RWPE2 (cell line): Measurements from ENCODE around the gene UBL4B.

Experiments used
- ATAC-seq: fragments of 200-7000 bp; cut with Tn5 transposase; 3 replicates; pipeline ENCODE4 v1.9.1; 2021; ENCODE audit warnings: low read depth
- DNase-seq: peaks from one replicate; pipeline ENCODE4 v3.0.0-alpha.2; 2020; ENCODE audit warnings: low spot score
- H3K27ac ChIP-seq: fragments of 450-650 bp; 2 replicates; pipeline ENCODE4 v1.5.1; 2017; ENCODE audit warnings: mild to moderate bottlenecking; ENCODE audit not compliant: poor library complexity, severe bottlenecking
- H3K27me3 ChIP-seq: fragments of 250-450 bp; sonication (Bioruptor Pico); 2 replicates; pipeline ENCODE4 v1.5.1; 2021; ENCODE audit warnings: mild to moderate bottlenecking, moderate library complexity; ENCODE audit not compliant: insufficient read depth, poor library complexity, severe bottlenecking
- H3K36me3 ChIP-seq: fragments of 250-450 bp; sonication (Bioruptor Pico); 2 replicates; pipeline ENCODE4 v1.5.1; 2020; ENCODE audit warnings: low read depth, mild to moderate bottlenecking, moderate library complexity
- H3K4me1 ChIP-seq: fragments of 250-450 bp; sonication (Bioruptor Pico); 2 replicates; pipeline ENCODE4 v1.5.1; 2021; ENCODE audit warnings: mild to moderate bottlenecking, moderate library complexity; ENCODE audit not compliant: insufficient read depth, poor library complexity, severe bottlenecking
- H3K4me3 ChIP-seq: fragments of 250-450 bp; sonication (Bioruptor Pico); 2 replicates; pipeline ENCODE4 v1.5.1; 2021; ENCODE audit warnings: mild to moderate bottlenecking, moderate library complexity; ENCODE audit not compliant: severe bottlenecking
- H3K9me3 ChIP-seq: fragments of 250-450 bp; sonication (Bioruptor Pico); 2 replicates; pipeline ENCODE4 v1.5.1; 2021; ENCODE audit warnings: mild to moderate bottlenecking, moderate library complexity; ENCODE audit not compliant: severe bottlenecking
- TF ChIP-seq, protein P1 (sequence below): fragments of 450-650 bp; IDR thresholded peaks from one replicate; pipeline ENCODE4 v1.5.1; 2017; ENCODE audit warnings: mild to moderate bottlenecking, moderate library complexity; ENCODE audit not compliant: poor library complexity, severe bottlenecking

The UBL4B gene

DNA sequence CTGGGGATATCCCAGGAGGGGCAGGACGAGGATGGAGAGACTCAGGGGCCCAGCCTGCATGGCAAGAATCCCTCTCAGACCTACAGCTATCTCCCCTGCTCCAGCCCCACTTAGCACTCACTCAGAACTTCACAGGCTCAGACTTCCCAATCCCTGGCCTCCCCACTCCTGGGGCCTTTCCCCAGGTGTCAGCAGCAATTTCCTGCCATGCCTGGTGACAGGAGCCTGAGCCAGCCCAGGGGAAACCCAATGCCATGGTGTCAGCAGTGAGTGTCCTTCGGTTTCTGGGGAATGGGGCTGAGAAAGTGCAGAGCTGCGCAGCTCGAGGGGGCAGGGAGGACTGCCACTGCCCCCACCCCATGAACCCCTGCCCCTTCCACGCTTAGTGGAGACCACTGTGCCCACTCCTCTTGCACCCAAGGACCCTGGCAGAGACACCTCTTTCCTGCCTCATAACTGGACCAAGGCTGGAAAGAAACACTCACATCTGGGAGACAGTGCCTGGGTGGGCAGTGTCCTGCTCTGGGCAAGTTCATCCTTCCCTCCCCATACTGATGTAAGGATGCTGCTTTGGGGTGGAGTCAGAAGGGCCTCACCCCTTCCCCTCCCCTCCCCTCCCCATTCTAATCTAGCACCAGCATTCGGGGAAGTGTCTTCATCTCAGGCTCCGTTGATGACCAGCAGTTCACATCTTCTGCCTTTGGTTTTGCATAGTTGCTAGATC lies 17.1 kb upstream of the UBL4B start:
- no peak overlapping the region for H3K27ac ChIP-seq
- H3K36me3 ChIP-seq: no peaks in the 10 kb centered on the region
- ATAC-seq: no peak
- H3K27me3 ChIP-seq: no peaks in the 10 kb centered on the region
- no peaks in the 10 kb centered on the region for H3K9me3 ChIP-seq
- no peaks in the 10 kb centered on the region for H3K4me1 ChIP-seq
- TF ChIP-seq, protein P1, sequence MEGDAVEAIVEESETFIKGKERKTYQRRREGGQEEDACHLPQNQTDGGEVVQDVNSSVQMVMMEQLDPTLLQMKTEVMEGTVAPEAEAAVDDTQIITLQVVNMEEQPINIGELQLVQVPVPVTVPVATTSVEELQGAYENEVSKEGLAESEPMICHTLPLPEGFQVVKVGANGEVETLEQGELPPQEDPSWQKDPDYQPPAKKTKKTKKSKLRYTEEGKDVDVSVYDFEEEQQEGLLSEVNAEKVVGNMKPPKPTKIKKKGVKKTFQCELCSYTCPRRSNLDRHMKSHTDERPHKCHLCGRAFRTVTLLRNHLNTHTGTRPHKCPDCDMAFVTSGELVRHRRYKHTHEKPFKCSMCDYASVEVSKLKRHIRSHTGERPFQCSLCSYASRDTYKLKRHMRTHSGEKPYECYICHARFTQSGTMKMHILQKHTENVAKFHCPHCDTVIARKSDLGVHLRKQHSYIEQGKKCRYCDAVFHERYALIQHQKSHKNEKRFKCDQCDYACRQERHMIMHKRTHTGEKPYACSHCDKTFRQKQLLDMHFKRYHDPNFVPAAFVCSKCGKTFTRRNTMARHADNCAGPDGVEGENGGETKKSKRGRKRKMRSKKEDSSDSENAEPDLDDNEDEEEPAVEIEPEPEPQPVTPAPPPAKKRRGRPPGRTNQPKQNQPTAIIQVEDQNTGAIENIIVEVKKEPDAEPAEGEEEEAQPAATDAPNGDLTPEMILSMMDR: no peak
- H3K4me3 ChIP-seq: no peak overlapping the region
- DNase-seq: no peak

DNA sequence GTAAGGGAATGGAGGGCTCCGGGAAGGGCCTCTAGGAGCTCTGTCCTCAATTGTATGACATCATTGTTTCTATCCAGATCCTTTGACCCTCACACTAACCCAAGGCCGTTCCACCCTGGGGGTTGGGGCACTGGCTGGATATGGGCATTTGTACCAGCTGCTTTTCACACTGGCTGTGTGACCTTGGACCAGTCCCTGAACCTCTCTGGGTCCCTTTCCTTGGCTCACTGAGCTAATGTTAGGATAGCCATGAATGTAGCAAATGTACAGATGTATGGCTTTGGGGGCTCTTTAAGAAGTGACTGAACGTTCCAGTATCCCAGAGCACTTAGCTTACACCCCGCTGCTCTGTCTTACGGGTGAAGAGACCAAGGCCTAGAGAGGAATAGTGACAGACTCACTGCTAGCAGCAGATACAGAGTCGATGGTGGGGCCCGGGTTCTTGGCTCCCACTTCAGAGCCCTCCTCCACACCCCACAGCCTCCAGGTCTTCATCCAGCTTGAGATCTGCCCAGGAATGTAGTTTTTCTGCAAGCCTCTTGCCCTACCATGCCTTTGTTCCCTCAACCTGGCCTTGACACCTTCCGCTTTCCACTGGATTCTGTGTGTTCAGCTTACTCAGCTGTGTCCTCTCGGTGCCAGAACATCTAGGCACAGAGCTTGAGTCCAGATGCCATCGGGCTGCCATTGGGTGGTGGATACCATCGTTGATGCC lies 14.6 kb upstream of the UBL4B start:
- TF ChIP-seq, protein P1: no peak
- Histone ChIP-seq H3K27me3 (no peaks in the 10 kb centered on the region), H3K27ac (no peak overlapping the region), H3K4me1 (no peaks in the 10 kb centered on the region), H3K4me3 (no peak overlapping the region), H3K9me3 (no peaks in the 10 kb centered on the region), H3K36me3 (no peaks in the 10 kb centered on the region)
- ATAC-seq (no peak), DNase-seq (no peak)

DNA sequence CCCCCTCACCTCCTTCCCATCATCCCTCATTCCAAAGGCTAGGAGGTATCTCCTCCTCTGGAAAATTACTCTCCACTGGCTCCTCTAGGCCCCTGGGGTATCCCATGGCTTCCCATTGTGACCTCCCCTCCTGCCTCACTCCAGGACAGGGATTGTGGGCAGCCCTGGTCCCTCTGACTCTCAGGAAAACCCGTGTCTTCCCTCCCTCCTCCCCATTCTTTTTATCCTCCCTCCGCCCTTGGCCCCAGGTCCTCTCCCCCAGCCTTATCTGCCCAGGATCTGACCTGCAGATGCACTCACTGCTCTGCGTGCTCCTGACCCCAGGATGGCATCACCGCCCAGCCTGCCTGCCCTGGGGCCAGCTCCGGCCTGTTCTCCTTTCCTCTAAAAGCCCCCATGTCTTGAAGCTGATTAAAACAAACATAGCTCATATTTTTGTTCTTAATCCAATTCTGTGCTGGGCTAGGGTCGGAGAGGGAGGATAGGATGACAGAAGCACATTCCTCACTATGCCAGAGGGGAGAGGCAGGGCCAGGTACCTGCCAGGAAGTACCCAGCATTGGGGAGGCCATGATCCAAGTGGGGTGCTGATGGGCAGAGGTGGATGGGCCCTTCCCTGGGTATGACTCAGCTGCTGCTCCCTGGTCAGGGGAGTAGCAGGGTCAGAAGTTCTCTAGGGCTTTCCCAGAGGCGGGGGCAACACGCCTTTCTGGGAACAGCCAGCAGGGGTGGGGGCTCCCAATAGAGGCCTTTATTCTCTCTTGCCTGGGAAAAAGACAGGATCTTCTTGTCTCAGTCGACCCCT lies 13.8 kb upstream of the UBL4B start:
- Histone ChIP-seq H3K27me3 (no peaks in the 10 kb centered on the region), H3K9me3 (no peaks in the 10 kb centered on the region), H3K4me1 (no peaks in the 10 kb centered on the region), H3K36me3 (no peaks in the 10 kb centered on the region), H3K27ac (no peak overlapping the region), H3K4me3 (no peak overlapping the region)
- DNase-seq (no peak), ATAC-seq (no peak)
- TF ChIP-seq, protein P1: no peak

DNA sequence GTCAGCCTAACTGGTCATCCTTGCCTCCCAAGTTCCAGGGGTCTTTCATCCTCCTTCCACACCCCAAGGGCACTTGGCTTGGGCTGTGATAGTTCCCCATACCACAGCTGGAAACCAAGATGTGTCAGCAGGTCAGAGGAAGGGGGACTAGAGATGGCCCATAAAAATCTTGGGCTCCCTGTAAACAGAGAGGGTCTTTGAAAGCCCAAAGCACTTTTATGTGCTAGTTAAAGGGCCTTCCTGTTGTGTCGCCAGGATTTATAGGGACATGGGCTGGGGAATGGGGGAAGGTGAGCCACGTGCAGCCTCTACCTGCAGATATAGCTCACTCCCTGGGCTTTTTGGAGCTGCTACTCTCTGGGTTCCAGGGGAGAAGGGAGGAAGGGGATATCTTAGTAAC lies 11.9 kb upstream of the UBL4B start:
- DNase-seq: no peak
- no peaks in the 10 kb centered on the region for H3K27me3 ChIP-seq
- H3K4me1 ChIP-seq: no peaks in the 10 kb centered on the region
- no peaks in the 10 kb centered on the region for H3K36me3 ChIP-seq
- no peak overlapping the region for H3K4me3 ChIP-seq
- TF ChIP-seq, protein P1: no peak
- no peak for ATAC-seq
- no peaks in the 10 kb centered on the region for H3K9me3 ChIP-seq
- H3K27ac ChIP-seq: no peak overlapping the region
